GM18868 (cell line): ENCODE data around the gene FAM83G.
"Not testable (repeated sequence)": the region's sequence is repeated elsewhere in the genome, so short reads cannot be mapped to it uniquely, and the experiment has no call there.

Experiments
- ATAC-seq: cut with Tn5 transposase; IDR thresholded peaks from one replicate; pipeline ENCODE4 v1.9.1; 2021; ENCODE audit warnings: mild to moderate bottlenecking, moderate library complexity; ENCODE audit not compliant: unreplicated experiment

Gene FAM83G

GRCh38 chr17:18922596-18922995 is 82.0 kb downstream of the FAM83G start:
- not testable (repeated sequence) for ATAC-seq

GRCh38 chr17:18921912-18922451 is 82.6 kb downstream of the FAM83G start:
- ATAC-seq: peak; percentile 76

GRCh38 chr17:18921485-18921884 is 83.1 kb downstream of the FAM83G start:
- ATAC-seq: no peak

- ATAC-seq: no peak
Measured at GRCh38 chr17:18920911-18921441, 83.6 kb downstream of the FAM83G start.

GRCh38 chr17:18919963-18920362 is 84.6 kb downstream of the FAM83G start:
- ATAC-seq: no peak
